GM13976 (cell line): ENCODE data around the gene RCAN1.

Source experiments
- DNase-seq: peaks from one replicate; pipeline ENCODE4 v3.0.0; 2012; ENCODE audit warnings: low spot score
- in situ Hi-C: fragments of 300-500 bp; cut with MboI; formaldehyde crosslinking; loops from one replicate; pipeline ENCODE4 v1.12.0; 2022; ENCODE audit warnings: low sequenced_read_pairs, mixed read lengths, inconsistent platforms; ENCODE audit not compliant: unreplicated experiment
- TF ChIP-seq, protein P1 (sequence below): IDR thresholded peaks from 2 replicates; pipeline ENCODE4 v1.5.1; 2012; ENCODE audit warnings: borderline replicate concordance, mild to moderate bottlenecking; ENCODE audit not compliant: insufficient read depth; ENCODE audit errors: extremely low read depth, missing control alignments, control extremely low read depth

The RCAN1 gene

GRCh38 chr21:34625030-34625593 lies 10.2 kb upstream of the RCAN1 start:
- in situ Hi-C loops: no loop called here
- no peak for DNase-seq
- TF ChIP-seq, protein P1, sequence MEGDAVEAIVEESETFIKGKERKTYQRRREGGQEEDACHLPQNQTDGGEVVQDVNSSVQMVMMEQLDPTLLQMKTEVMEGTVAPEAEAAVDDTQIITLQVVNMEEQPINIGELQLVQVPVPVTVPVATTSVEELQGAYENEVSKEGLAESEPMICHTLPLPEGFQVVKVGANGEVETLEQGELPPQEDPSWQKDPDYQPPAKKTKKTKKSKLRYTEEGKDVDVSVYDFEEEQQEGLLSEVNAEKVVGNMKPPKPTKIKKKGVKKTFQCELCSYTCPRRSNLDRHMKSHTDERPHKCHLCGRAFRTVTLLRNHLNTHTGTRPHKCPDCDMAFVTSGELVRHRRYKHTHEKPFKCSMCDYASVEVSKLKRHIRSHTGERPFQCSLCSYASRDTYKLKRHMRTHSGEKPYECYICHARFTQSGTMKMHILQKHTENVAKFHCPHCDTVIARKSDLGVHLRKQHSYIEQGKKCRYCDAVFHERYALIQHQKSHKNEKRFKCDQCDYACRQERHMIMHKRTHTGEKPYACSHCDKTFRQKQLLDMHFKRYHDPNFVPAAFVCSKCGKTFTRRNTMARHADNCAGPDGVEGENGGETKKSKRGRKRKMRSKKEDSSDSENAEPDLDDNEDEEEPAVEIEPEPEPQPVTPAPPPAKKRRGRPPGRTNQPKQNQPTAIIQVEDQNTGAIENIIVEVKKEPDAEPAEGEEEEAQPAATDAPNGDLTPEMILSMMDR: no peak

GRCh38 chr21:34623516-34623915 lies 8.6 kb upstream of the RCAN1 start:
- DNase-seq: no peak
- TF ChIP-seq, protein P1: no peak
- in situ Hi-C loops: loop anchor here (25.0 kb wide), 1 partner anchor 711 kb away; the partner anchor contains the start of gene ATP5PO

DNA sequence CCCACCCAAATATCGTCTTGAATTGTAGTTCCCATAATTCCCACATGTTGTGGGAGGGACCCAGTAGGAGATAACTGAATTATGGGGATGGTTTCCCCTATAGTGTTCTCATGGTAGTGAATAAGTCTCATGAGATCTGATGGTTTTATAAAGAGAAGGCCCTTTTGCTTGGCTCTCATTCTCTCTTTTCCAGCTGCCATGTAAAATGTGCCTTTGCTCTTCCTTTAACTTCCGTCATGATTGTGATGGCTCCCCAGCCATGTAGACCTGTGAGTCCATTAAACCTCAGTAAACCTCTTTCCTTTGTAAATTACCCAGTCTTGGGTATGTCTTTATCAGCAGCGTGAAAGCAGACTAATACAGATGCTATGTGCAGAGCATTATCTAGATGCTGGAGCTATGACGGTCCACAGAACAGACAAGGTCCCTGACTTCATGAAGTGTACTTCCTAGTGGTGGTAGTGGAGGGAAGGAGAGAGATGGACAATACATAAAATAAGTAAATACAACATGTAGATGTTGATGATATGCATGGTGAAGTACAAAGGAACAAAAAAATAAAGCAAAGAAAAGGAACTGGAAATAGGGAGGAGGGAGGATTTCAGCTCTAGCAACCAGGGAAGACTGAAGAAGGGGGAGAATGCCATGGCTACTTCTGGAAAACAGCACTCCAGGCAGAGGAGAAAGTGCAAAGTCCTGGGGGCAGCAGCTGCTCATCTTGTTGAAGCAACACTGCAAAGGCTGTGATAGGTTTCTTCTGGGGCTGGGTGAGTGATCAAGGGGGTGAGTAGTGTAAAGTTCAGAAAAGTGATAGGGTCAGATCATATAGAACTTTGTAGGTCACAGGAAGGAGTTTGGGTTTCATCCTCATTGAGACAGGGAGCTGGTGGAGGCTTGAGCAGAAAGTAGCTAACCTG lies 6.8 kb upstream of the RCAN1 start:
- in situ Hi-C loops: loop anchor here (25.0 kb wide), 1 partner anchor 709 kb away; the partner anchor contains the start of gene ATP5PO
- TF ChIP-seq, protein P1: no peak
- no peak for DNase-seq

- in situ Hi-C loops: loop anchor here (25.0 kb wide), 1 partner anchor 708 kb away; the partner anchor contains the start of gene ATP5PO
- no peak for DNase-seq
- TF ChIP-seq, protein P1: no peak
These were observed 5.1 kb upstream of the RCAN1 start for GRCh38 chr21:34619841-34620665.

DNA sequence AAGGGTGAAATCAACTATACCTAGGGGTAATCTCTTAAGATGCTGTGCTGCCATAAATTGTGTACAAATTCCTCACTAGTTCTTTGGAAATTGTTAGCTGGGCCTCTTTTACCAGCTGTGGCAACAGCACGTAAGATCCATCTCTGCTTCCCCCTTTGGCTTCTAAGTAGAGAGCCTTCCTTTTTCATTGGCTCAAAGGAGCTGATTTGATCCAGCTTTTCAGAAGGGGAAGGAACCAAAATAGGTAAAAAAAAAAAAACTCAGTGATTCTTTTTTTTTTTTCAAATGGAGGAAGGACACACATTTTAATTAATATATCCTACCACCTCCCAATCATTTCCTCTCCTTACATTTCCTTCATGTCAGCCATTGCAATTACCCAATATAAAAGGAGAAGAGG lies 4.0 kb upstream of the RCAN1 start:
- DNase-seq: no peak
- TF ChIP-seq, protein P1: no peak
- in situ Hi-C loops: loop anchor here (25.0 kb wide), 1 partner anchor 707 kb away; the partner anchor contains the start of gene ATP5PO
